Esophagus mucosa (tissue), 1 donor: Measurements from ENCODE around the gene SLC30A7. TPM values are rescaled to one million over a fixed set of nuclear protein-coding genes. Genes with fewer than 3 reads are reported as not detected.

ENCODE experiments used
- ATAC-seq: fragments of 200-7000 bp; cut with Tn5 transposase; one replicate; pipeline ENCODE4 v1.9.1; 2020
- total RNA-seq: library from RNA; stranded (reverse); gene quantifications from one replicate; pipeline ENCODE4 v1.2.4, GENCODE V29; 2023
- donor health status: DM: yes; HTN: yes; CAD: no.

SLC30A7 gene
- total RNA-seq, 1 donor from 2014 or later = 15.9 TPM

DNA sequence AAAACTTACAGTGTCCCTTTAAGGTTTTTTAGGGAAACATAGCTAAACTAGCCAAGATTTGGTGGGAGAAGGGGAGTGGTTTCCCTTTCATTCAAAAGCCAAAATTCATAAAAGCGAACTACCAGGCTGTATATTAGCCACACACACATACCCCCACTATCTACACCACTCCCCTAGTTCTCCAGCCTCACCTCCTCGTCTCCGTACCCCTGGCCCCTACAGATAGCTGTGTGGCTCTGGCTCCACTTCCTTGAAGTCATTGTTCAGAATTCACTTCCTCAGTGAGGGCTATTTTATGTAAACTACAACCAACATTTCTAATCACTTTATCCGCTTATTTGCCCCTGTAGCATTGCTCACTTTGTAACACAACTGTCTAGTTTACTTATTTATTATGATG, 135.0 kb downstream of the SLC30A7 start:
- no peak for ATAC-seq

Other genes starting within 250 kb of the SLC30A7 start
- 1.0 TPM for gene VCAM1, start 176.3 kb upstream of the SLC30A7 start, total RNA-seq
- 2.3 TPM for gene EXTL2, start 1.2 kb upstream of the SLC30A7 start, total RNA-seq
- gene DPH5, start 129.7 kb downstream of the SLC30A7 start, total RNA-seq = 19.0 TPM